ENCODE measurements around the gene CFAP45. TPM values are rescaled to one million over a fixed set of nuclear protein-coding genes. Genes with fewer than 3 reads are reported as not detected.
"Not testable (repeated sequence)": the region's sequence is repeated elsewhere in the genome, so short reads cannot be mapped to it uniquely, and the experiment has no call there.

The CFAP45 gene
- total and polyA plus RNA-seq, 9 donors: 0.18 to 0.54 (median 0.43) TPM

DNA sequence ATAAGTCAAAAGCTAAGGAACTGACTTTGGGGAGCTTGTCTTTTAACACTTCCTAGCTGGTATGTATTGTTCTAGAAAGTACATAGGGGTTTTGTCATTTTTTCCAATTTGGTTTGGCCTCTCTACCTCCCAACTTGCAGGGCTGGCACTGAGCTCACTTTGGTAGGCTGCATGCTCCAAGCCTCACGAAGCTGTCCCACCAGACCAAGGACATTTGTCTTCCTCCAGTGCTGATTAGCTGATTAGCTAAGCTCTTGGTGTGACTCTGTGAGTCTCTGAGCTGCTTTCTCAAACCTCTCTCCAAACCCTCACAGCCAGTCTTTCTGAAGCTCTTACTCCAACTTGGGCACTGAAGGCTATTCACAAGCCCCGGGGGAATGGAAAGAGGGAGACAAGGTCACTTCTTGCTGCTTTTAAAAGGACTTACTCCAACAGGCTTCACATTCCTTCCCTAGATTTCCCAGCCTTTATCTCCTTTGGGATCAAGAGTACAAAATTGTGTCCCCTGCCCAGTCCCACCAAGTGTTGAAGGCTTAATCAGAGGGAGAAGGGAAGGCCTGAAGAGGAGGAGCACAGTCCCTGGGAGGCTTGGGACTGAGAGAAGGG lies 893 bp upstream of the CFAP45 start:
- Histone ChIP-seq H3K9me3 (replicated peaks; ENCODE audit: control insufficient read depth, low read depth, low read length) (peaks cover 3% of the 10 kb centered on the region), H3K36me3 (ENCODE audit: control insufficient read depth, insufficient read depth, low read length) (no peaks in the 10 kb centered on the region), H3K4me3 (ENCODE audit: low read length) (no peak overlapping the region), H3K4me1 (ENCODE audit: control insufficient read depth, insufficient read depth, low read length) (peaks cover 25% of the 10 kb centered on the region), H3K27me3 (ENCODE audit: control insufficient read depth, insufficient read depth, low read length) (no peaks in the 10 kb centered on the region), H3K27ac (ENCODE audit: low read length) (no peak overlapping the region)
- DNase-seq: no peak
- WGBS (ENCODE audit: insufficient coverage): 50% methylated on average over 1 of the region's 2 CpGs

DNA sequence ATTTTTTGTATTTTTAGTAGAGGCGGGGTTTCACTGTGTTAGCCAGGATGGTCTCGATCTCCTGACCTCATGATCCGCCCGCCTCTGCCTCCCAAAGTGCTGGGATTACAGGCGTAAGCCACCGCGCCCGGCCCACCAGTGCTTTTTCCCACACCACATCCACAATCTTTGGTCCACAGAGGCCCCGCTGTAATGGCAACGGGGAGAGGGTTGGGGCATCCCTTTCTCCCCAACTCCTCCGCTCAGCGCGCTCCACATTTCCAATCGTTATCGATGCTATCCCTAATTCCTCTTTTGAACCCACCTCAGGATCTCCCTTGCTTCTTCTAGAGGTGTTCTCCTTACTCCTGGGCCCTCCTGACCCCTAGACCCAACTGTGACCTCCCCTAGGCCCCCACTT lies 331 bp downstream of the CFAP45 start:
- H3K4me1 ChIP-seq (ENCODE audit: control insufficient read depth, insufficient read depth, low read length): peaks cover 35% of the 10 kb centered on the region
- H3K4me3 ChIP-seq (ENCODE audit: low read length); H3K27ac ChIP-seq (ENCODE audit: low read length); H3K36me3 ChIP-seq (ENCODE audit: control insufficient read depth, insufficient read depth, low read length); H3K27me3 ChIP-seq (ENCODE audit: control insufficient read depth, insufficient read depth, low read length); DNase-seq; H3K9me3 ChIP-seq (replicated peaks; ENCODE audit: control insufficient read depth, low read depth, low read length): not testable (repeated sequence)
- 72% methylated on average over 7 of the region's 15 CpGs for WGBS (ENCODE audit: insufficient coverage)

DNA sequence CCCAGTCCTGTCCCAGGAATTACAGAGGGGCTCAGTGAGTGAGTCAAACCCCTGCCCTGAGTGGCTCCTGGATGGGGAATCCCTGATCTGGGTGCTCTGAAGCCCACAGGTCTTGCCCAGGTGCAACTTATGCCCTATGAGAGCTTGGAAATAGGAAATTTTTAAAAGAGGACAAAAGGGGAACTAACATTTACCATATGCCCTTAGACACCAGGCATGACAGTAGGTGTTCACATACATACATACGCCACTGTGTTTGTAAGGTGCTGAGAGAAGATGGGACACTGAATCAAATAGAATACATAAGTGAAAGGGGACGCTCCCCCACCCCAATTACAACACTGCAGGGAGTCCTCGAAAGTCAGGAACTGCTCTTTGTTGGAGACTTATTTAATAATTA lies 1.4 kb downstream of the CFAP45 start:
- Histone ChIP-seq H3K36me3 (ENCODE audit: control insufficient read depth, insufficient read depth, low read length) (no peaks in the 10 kb centered on the region), H3K27me3 (ENCODE audit: control insufficient read depth, insufficient read depth, low read length) (no peaks in the 10 kb centered on the region), H3K4me3 (ENCODE audit: low read length) (no peak overlapping the region), H3K4me1 (ENCODE audit: control insufficient read depth, insufficient read depth, low read length) (peaks cover 35% of the 10 kb centered on the region), H3K27ac (ENCODE audit: low read length) (no peak overlapping the region), H3K9me3 (replicated peaks; ENCODE audit: control insufficient read depth, low read depth, low read length) (no peaks in the 10 kb centered on the region)
- WGBS (ENCODE audit: insufficient coverage): no CpG with 5 or more reads among the region's 3 CpGs
- DNase-seq: no peak

DNA sequence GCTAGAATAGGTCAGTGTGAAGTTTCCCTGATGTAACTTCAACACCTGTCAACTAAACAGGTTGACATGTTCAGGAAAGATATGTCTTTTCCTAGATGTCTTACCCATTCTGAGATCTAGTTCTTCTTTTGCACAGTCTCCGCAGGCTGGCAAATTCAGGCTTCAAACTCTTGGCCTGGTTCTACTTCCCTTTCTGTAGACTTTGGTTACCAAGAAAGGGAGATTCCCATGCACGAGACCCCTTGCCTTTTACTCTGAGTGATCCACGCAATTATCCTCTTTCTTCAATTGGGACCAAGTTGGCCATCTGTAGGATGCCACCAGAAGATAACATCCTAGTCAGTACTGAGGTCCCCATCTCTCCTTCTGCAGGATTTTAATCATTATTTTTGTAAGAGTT lies 2.0 kb downstream of the CFAP45 start:
- DNase-seq: no peak
- Histone ChIP-seq H3K36me3 (ENCODE audit: control insufficient read depth, insufficient read depth, low read length) (no peaks in the 10 kb centered on the region), H3K4me1 (ENCODE audit: control insufficient read depth, insufficient read depth, low read length) (peaks cover 35% of the 10 kb centered on the region), H3K27me3 (ENCODE audit: control insufficient read depth, insufficient read depth, low read length) (no peaks in the 10 kb centered on the region), H3K27ac (ENCODE audit: low read length) (no peak overlapping the region), H3K4me3 (ENCODE audit: low read length) (no peak overlapping the region), H3K9me3 (replicated peaks; ENCODE audit: control insufficient read depth, low read depth, low read length) (no peaks in the 10 kb centered on the region)
- 81% methylated on average over 2 of the region's 3 CpGs for WGBS (ENCODE audit: insufficient coverage)

DNA sequence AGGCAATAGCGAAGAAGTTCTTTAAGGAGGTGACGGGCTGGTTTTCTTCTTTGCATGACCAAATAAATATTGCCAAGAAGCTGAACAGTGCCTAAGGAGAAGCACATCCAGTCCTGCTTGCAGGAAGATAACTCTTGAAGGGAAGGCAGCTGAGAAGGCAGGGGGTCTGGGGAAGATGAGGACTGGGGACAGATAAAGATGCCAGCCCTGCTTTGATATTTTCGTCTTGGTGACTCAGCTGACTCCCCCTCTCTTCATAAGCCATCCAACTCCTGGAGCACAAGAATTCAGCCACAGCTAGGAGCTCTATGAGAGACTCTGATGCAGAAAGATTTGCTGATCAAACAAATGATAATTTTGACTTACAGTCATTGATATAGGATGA lies 3.4 kb downstream of the CFAP45 start:
- peaks cover 35% of the 10 kb centered on the region for H3K4me1 ChIP-seq (ENCODE audit: control insufficient read depth, insufficient read depth, low read length)
- H3K27ac ChIP-seq (ENCODE audit: low read length): no peak overlapping the region
- H3K9me3 ChIP-seq (replicated peaks; ENCODE audit: control insufficient read depth, low read depth, low read length): no peaks in the 10 kb centered on the region
- DNase-seq: no peak
- H3K36me3 ChIP-seq (ENCODE audit: control insufficient read depth, insufficient read depth, low read length): no peaks in the 10 kb centered on the region
- no peak overlapping the region for H3K4me3 ChIP-seq (ENCODE audit: low read length)
- WGBS (ENCODE audit: insufficient coverage): no CpG with 5 or more reads among the region's 3 CpGs
- H3K27me3 ChIP-seq (ENCODE audit: control insufficient read depth, insufficient read depth, low read length): no peaks in the 10 kb centered on the region

DNA sequence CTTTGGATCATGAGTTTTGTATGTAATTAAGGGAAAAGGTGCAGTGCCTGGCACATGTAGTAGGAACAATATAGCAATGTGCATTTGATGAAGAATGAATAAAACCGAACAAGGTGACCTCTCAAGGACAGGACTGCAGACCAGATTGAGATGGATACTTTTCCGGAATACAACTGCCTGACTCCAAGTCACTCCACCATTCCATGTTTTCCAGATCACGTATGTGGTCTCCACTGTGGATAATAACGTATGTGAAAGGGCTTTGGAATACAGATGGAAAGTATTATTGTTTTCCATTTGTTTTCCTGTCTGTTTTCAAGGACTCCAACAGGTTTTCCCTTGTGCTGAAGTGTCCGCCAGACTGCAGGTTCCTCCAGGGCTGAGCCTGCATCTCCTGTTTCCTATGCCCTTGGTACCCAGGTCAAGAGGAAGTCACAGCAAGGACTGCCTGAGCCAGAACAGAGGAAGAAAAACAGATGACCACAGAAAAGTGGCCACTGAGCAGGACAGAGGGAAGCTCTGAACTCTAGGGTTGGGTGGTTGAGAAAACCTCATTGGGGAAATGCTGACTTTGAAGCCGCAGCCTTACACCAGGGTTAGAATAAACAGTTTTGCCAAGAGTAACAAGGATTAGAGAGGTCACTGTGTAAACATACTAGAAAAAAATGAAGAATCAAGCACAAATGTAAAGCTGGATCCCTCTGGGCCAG lies 4.0 kb downstream of the CFAP45 start:
- WGBS (ENCODE audit: insufficient coverage): 34% methylated on average over 3 of the region's 6 CpGs
- peak; percentile 84 for DNase-seq
- H3K4me1 ChIP-seq (ENCODE audit: control insufficient read depth, insufficient read depth, low read length): peaks cover 32% of the 10 kb centered on the region

DNA sequence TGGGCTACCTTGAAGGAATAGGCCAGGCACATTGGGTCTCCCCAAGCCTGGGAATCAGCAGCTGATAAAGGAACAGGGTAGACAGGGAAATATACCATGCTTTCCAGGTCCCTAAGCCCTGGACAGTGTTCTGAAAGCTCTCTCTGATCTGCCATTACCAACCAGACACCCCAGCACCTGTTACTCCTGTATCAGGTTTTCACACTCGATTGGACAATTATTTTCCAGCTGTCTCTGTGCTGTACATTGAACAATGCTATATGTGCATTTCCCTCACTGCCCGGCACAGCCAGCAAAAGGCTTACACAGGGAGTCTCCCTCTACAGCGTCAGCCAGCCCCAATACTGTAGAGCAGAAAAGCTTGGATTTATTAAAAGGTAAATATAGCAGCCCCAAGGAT lies 4.7 kb downstream of the CFAP45 start:
- H3K4me1 ChIP-seq (ENCODE audit: control insufficient read depth, insufficient read depth, low read length): peaks cover 29% of the 10 kb centered on the region

More for the DNA sequence above, 4.0 kb downstream of the CFAP45 start:
- Histone ChIP-seq H3K27me3 (ENCODE audit: control insufficient read depth, insufficient read depth, low read length) (no peaks in the 10 kb centered on the region), H3K36me3 (ENCODE audit: control insufficient read depth, insufficient read depth, low read length) (no peaks in the 10 kb centered on the region), H3K9me3 (replicated peaks; ENCODE audit: control insufficient read depth, low read depth, low read length) (no peaks in the 10 kb centered on the region), H3K4me3 (ENCODE audit: low read length) (no peak overlapping the region), H3K27ac (ENCODE audit: low read length) (peak overlapping the region; percentile 50)

DNA sequence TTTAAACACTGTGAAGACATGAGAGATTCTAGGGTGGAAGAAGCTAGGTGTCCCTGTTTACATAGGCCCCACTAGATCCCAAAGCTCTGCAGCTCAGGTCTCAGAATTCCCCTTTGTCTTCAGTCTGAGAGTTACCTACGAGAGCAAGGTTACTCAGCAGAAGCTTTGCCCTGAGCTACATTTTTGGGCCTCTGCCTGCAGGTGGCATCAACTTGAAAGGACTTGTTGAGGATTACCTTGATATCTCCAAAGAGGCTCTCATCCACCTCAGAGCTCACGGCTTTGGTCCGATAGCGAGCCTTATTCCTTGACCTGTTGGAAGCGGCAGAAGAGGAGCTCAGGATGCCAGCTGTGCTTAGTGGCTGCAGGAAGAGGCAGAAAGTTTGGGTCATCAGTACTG lies 7.0 kb downstream of the CFAP45 start:
- H3K4me3 ChIP-seq (ENCODE audit: low read length): no peak overlapping the region
- H3K27me3 ChIP-seq (ENCODE audit: control insufficient read depth, insufficient read depth, low read length): no peaks in the 10 kb centered on the region
- H3K36me3 ChIP-seq (ENCODE audit: control insufficient read depth, insufficient read depth, low read length): no peaks in the 10 kb centered on the region
- DNase-seq: no peak
- 90% methylated on average over 5 of the region's 5 CpGs for WGBS (ENCODE audit: insufficient coverage)
- H3K9me3 ChIP-seq (replicated peaks; ENCODE audit: control insufficient read depth, low read depth, low read length): no peaks in the 10 kb centered on the region
- H3K4me1 ChIP-seq (ENCODE audit: control insufficient read depth, insufficient read depth, low read length): peaks cover 31% of the 10 kb centered on the region
- H3K27ac ChIP-seq (ENCODE audit: low read length): no peak overlapping the region

More for the DNA sequence above, 4.7 kb downstream of the CFAP45 start:
- no peak for DNase-seq
- Histone ChIP-seq H3K27me3 (ENCODE audit: control insufficient read depth, insufficient read depth, low read length) (no peaks in the 10 kb centered on the region), H3K9me3 (replicated peaks; ENCODE audit: control insufficient read depth, low read depth, low read length) (no peaks in the 10 kb centered on the region), H3K27ac (ENCODE audit: low read length) (no peak overlapping the region), H3K36me3 (ENCODE audit: control insufficient read depth, insufficient read depth, low read length) (no peaks in the 10 kb centered on the region), H3K4me3 (ENCODE audit: low read length) (no peak overlapping the region)
- WGBS (ENCODE audit: insufficient coverage): no CpG with 5 or more reads among the region's 3 CpGs

DNA sequence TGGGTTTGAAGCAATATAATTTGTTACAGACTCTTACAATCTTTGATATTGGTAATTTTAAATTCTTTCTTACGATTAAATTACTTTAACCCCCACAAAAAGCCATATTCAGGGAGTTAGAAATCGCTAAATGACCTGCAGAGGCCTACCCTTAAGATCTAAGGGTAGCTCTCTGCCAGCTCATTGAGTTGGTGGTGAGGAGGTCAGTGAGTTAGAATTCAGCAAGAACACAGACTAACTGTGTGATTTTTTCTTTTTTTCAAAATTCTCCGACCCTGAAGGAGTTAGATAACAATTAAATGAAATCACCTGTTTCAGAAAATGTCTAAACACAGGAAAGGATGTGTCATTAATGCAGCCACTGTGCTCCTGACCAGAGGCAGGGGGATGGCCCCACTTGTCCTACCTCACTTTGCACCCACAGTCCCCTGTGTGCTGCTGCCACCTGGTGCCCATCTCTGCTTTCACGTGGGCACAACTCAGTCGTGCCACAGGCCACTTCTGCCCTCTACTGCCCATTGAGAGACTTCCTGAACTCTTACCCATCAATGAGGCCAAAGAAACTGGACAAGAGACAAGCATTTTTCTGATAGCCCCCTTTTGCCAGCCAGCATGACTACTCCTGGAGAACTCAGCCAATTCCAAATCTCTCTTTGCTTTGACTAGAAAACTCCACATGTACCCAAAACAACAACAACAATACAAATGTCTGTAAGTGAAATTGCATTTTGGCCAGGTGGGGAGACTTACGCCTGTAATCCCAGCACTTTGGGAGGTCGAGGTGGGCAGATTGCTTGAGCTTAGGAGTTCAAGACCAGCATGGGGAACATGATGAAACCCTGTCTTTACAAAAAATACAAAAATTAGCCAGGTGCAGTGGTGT lies 8.4 kb downstream of the CFAP45 start:
- H3K9me3 ChIP-seq (replicated peaks; ENCODE audit: control insufficient read depth, low read depth, low read length): no peaks in the 10 kb centered on the region
- 0% methylated on average over 1 of the region's 7 CpGs for WGBS (ENCODE audit: insufficient coverage)
- H3K4me3 ChIP-seq (ENCODE audit: low read length): no peak overlapping the region
- no peak overlapping the region for H3K27ac ChIP-seq (ENCODE audit: low read length)
- no peaks in the 10 kb centered on the region for H3K27me3 ChIP-seq (ENCODE audit: control insufficient read depth, insufficient read depth, low read length)
- H3K4me1 ChIP-seq (ENCODE audit: control insufficient read depth, insufficient read depth, low read length): peaks cover 28% of the 10 kb centered on the region
- H3K36me3 ChIP-seq (ENCODE audit: control insufficient read depth, insufficient read depth, low read length): no peaks in the 10 kb centered on the region
- peak; percentile 79 for DNase-seq

DNA sequence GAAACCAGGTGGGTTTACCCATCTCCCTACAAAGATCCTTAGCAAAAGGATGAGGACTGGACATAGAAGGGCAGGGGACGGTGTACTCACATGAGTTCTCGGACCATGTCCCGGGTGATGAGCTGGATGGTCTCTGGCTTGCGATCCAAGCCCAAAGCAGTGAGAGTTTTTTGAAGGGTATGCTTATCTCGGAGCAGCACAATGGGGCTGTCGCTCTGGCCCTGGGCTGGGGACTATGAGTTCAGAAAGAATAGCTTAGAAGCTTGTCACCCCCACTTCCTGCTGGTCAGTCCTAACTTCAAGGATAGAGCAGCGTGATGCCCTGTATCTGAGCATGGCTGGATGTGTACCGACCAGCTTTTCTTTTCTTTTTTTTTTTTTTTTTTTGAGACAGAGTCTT lies 9.6 kb downstream of the CFAP45 start:
- Histone ChIP-seq H3K27me3 (ENCODE audit: control insufficient read depth, insufficient read depth, low read length) (no peaks in the 10 kb centered on the region), H3K9me3 (replicated peaks; ENCODE audit: control insufficient read depth, low read depth, low read length) (no peaks in the 10 kb centered on the region), H3K36me3 (ENCODE audit: control insufficient read depth, insufficient read depth, low read length) (no peaks in the 10 kb centered on the region), H3K4me3 (ENCODE audit: low read length) (no peak overlapping the region), H3K4me1 (ENCODE audit: control insufficient read depth, insufficient read depth, low read length) (peaks cover 20% of the 10 kb centered on the region), H3K27ac (ENCODE audit: low read length) (peak overlapping the region; percentile 32)
- WGBS (ENCODE audit: insufficient coverage): 90% methylated on average over 7 of the region's 8 CpGs
- DNase-seq: no peak
